CD8-positive, alpha-beta memory T cell (primary cell): ENCODE data around the gene OR5AL1. TPM values are rescaled to one million over a fixed set of nuclear protein-coding genes. Genes with fewer than 3 reads are reported as not detected.

ENCODE experiments used
- CTCF ChIA-PET: fragments of 350-600 bp; sonication (Branson Sonifier 250); formaldehyde crosslinking; loops from one replicate; lab custom pipeline; 2021; ENCODE audit warnings: antibody characterized with exemption; lab: Charles Lee
- POLR2A ChIA-PET: fragments of 350-600 bp; sonication (Branson Sonifier 250); formaldehyde crosslinking; loops from one replicate; lab custom pipeline; 2021; ENCODE audit warnings: antibody characterized with exemption; lab: Charles Lee
- DNase-seq, 5 donors: peaks; one replicate each; pipeline versions ENCODE4 v3.0.0 to v3.0.0-alpha.2; 2020 to 2022; ENCODE audit warnings: mixed read lengths in 1 of 5
- H3K27ac ChIP-seq: one replicate; pipeline ENCODE4 v1.7.0; 2013; ENCODE audit warnings: low read depth, mild to moderate bottlenecking, low read length, moderate library complexity
- H3K27me3 ChIP-seq: 2 replicates; pipeline ENCODE4 v1.7.0; 2013; ENCODE audit warnings: low read length, mild to moderate bottlenecking; ENCODE audit not compliant: insufficient read depth, poor library complexity, severe bottlenecking
- H3K36me3 ChIP-seq: 2 replicates; pipeline ENCODE4 v1.7.0; 2013; ENCODE audit warnings: mild to moderate bottlenecking, low read length, moderate library complexity; ENCODE audit not compliant: insufficient read depth
- H3K4me1 ChIP-seq: 2 replicates; pipeline ENCODE4 v1.7.0; 2013; ENCODE audit warnings: mild to moderate bottlenecking, low read length, moderate library complexity; ENCODE audit not compliant: insufficient read depth
- H3K4me3 ChIP-seq: 2 replicates; pipeline ENCODE4 v1.7.0; 2013; ENCODE audit warnings: mild to moderate bottlenecking, low read length
- H3K9me3 ChIP-seq: 2 replicates; pipeline ENCODE4 v1.7.0; 2013; ENCODE audit warnings: mild to moderate bottlenecking, low read length
- H3K27ac Mint-ChIP-seq, 8 donors: one replicate each; pipeline ENCODE4 v1.8.0; 2020 to 2021; ENCODE audit warnings: mixed read lengths in 8 of 8, mild to moderate bottlenecking in 6 of 8, inconsistent platforms in 3 of 8, moderate library complexity in 3 of 8
- H3K27me3 Mint-ChIP-seq, 2 donors: one replicate each; pipeline ENCODE4 v1.8.0; 2020 to 2021; ENCODE audit warnings: mixed read lengths in 2 of 2, mild to moderate bottlenecking in 1 of 2, moderate library complexity in 1 of 2
- H3K36me3 Mint-ChIP-seq, 3 donors: one replicate each; pipeline ENCODE4 v1.8.0; 2020 to 2021; ENCODE audit warnings: mixed read lengths in 3 of 3, inconsistent platforms in 1 of 3, mild to moderate bottlenecking in 1 of 3
- H3K4me1 Mint-ChIP-seq, 3 donors: one replicate each; pipeline ENCODE4 v1.8.0; 2020 to 2021; ENCODE audit warnings: mixed read lengths in 3 of 3, inconsistent platforms in 1 of 3, mild to moderate bottlenecking in 1 of 3
- H3K4me3 Mint-ChIP-seq, 7 donors: one replicate each; pipeline ENCODE4 v1.8.0; 2020 to 2021; ENCODE audit warnings: mixed read lengths in 7 of 7, mild to moderate bottlenecking in 6 of 7, moderate library complexity in 4 of 7, inconsistent platforms in 2 of 7
- H3K9me3 Mint-ChIP-seq, 5 donors: one replicate each; pipeline ENCODE4 v1.8.0; 2020 to 2022; ENCODE audit warnings: mixed read lengths in 5 of 5, mild to moderate bottlenecking in 3 of 5, moderate library complexity in 2 of 5, inconsistent platforms in 1 of 5
- polyA plus RNA-seq: library from polyadenylated mRNA; unstranded; fragments of 300-500 nt; fragmentation: Illumina TruSeq; gene quantifications from one replicate; pipeline ENCODE4 v1.2.3, GENCODE V29; 2021
- total RNA-seq, 2 experiments: library from RNA; stranded (reverse); gene quantifications; one replicate each; pipeline ENCODE4 v1.2.3, GENCODE V29; 2021

OR5AL1 gene
- total and polyA plus RNA-seq, 3 experiments from 2014 or later = not detected

- Mint-ChIP-seq H3K36me3 (no peaks in the 10 kb centered on the region), H3K4me1 (no peaks in the 10 kb centered on the region), H3K27ac (no peak overlapping the region), H3K9me3 (peaks cover 11 to 34% (median 15%) of the 10 kb centered on the region in 5 donors), H3K4me3 (no peak overlapping the region), H3K27me3 (no peaks in the 10 kb centered on the region)
- Histone ChIP-seq H3K36me3 (no peaks in the 10 kb centered on the region), H3K27ac (no peak overlapping the region), H3K27me3 (no peaks in the 10 kb centered on the region), H3K4me1 (no peaks in the 10 kb centered on the region), H3K9me3 (no peaks in the 10 kb centered on the region), H3K4me3 (no peak overlapping the region)
- ChIA-PET CTCF (no interaction called here), POLR2A (no interaction called here)
- DNase-seq = no peak
Measured at GRCh38 chr11:56453521-56453920, 41.0 kb downstream of the OR5AL1 start.

DNA sequence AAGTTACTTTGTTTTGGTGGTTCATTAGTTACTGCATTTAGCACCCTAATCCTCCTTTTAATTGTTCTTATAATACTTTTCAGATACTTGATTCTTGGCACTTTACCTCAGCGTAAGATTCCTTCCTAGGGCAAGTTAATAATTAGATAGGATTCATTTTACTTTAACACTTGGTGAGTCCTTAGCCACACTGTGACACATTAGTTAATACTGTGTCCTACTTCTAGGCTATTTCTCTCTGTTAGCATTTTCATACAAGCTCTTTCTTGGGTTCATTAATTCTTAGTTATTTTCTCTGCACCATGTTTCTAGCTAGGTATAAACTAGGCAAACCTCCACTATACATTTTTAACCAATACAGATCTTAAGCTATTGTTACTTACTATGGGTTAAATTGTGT is 44.6 kb downstream of the OR5AL1 start:
- Mint-ChIP-seq H3K27me3 (no peaks in the 10 kb centered on the region), H3K4me1 (no peaks in the 10 kb centered on the region), H3K27ac (no peak overlapping the region), H3K36me3 (no peaks in the 10 kb centered on the region), H3K4me3 (no peak overlapping the region), H3K9me3 (peaks cover 3 to 30% (median 23%) of the 10 kb centered on the region in 5 donors)
- Histone ChIP-seq H3K27ac (no peak overlapping the region), H3K27me3 (no peaks in the 10 kb centered on the region), H3K4me1 (no peaks in the 10 kb centered on the region), H3K4me3 (no peak overlapping the region), H3K9me3 (no peaks in the 10 kb centered on the region), H3K36me3 (no peaks in the 10 kb centered on the region)
- CTCF ChIA-PET = no interaction called here
- POLR2A ChIA-PET = no interaction called here
- no peak for DNase-seq

Other genes with a start within 250 kb of the OR5AL1 start
- gene OR5J2, start 236.1 kb upstream of the OR5AL1 start, total RNA-seq = not detected
- gene OR5J2, start 236.1 kb upstream of the OR5AL1 start, polyA plus RNA-seq = not detected
- gene OR5T2, start 178.4 kb upstream of the OR5AL1 start, total RNA-seq = not detected
- not detected for gene OR5T2, start 178.4 kb upstream of the OR5AL1 start, polyA plus RNA-seq
- not detected for gene OR5T3, start 160.4 kb upstream of the OR5AL1 start, total RNA-seq
- gene OR5T3, start 160.4 kb upstream of the OR5AL1 start, polyA plus RNA-seq = not detected
- gene OR5T1, start 138.5 kb upstream of the OR5AL1 start, total RNA-seq = not detected
- gene OR5T1, start 138.5 kb upstream of the OR5AL1 start, polyA plus RNA-seq = not detected
- gene OR8H1, start 120.4 kb upstream of the OR5AL1 start, total RNA-seq = not detected
- gene OR8H1, start 120.4 kb upstream of the OR5AL1 start, polyA plus RNA-seq = not detected
- gene OR8K3, start 97.6 kb upstream of the OR5AL1 start, total RNA-seq = not detected
- not detected for gene OR8K3, start 97.6 kb upstream of the OR5AL1 start, polyA plus RNA-seq
- not detected for gene OR8K1, start 66.7 kb upstream of the OR5AL1 start, total RNA-seq
- not detected for gene OR8K1, start 66.7 kb upstream of the OR5AL1 start, polyA plus RNA-seq
- not detected for gene OR8J1, start 58.4 kb upstream of the OR5AL1 start, total RNA-seq
- gene OR8J1, start 58.4 kb upstream of the OR5AL1 start, polyA plus RNA-seq = not detected
- not detected for gene OR8U1, start 37.1 kb upstream of the OR5AL1 start, total RNA-seq
- gene OR8U1, start 37.1 kb upstream of the OR5AL1 start, polyA plus RNA-seq = not detected
- not detected for gene OR5M3, start 60.7 kb downstream of the OR5AL1 start, total RNA-seq
- gene OR5M3, start 60.7 kb downstream of the OR5AL1 start, polyA plus RNA-seq = not detected
- gene OR5M8, start 78.7 kb downstream of the OR5AL1 start, total RNA-seq = not detected
- gene OR5M8, start 78.7 kb downstream of the OR5AL1 start, polyA plus RNA-seq = not detected
- not detected for gene OR5M11, start 130.6 kb downstream of the OR5AL1 start, total RNA-seq
- gene OR5M11, start 130.6 kb downstream of the OR5AL1 start, polyA plus RNA-seq = not detected
- gene OR5M10, start 165.0 kb downstream of the OR5AL1 start, total RNA-seq = not detected
- gene OR5M10, start 165.0 kb downstream of the OR5AL1 start, polyA plus RNA-seq = not detected
- gene OR5M1, start 202.2 kb downstream of the OR5AL1 start, total RNA-seq = not detected
- not detected for gene OR5M1, start 202.2 kb downstream of the OR5AL1 start, polyA plus RNA-seq
- not detected for gene OR5AP2, start 229.7 kb downstream of the OR5AL1 start, total RNA-seq
- gene OR5AP2, start 229.7 kb downstream of the OR5AL1 start, polyA plus RNA-seq = not detected